Stimulated activated effector memory CD8-positive, alpha-beta T cell treated with anti-CD3 and anti-CD28 coated beads, Interleukin-12 subunit alpha, Interleukin-12 subunit beta, amount 100 ng/mL, for 72 hours (primary cell): ENCODE results near the gene RTF1.
A peak's percentile ranks its signal among the peaks of the same experiment; 100 is the strongest.

ENCODE experiments used
- ATAC-seq: fragments of 150-1000 bp; cut with Tn5 transposase; 2 replicates; pipeline ENCODE4 v1.10.0; 2021
- DNase-seq, 2 donors: peaks; one replicate each; pipeline ENCODE4 v3.0.0; 2021 to 2022; ENCODE audit warnings: low spot score in 2 of 2
- H3K27ac Mint-ChIP-seq: one replicate; pipeline ENCODE4 v1.8.0; 2022; ENCODE audit warnings: mild to moderate bottlenecking, mixed read lengths
- H3K36me3 Mint-ChIP-seq: one replicate; pipeline ENCODE4 v1.8.0; 2022; ENCODE audit warnings: mild to moderate bottlenecking, mixed read lengths
- H3K4me1 Mint-ChIP-seq: one replicate; pipeline ENCODE4 v1.8.0; 2022; ENCODE audit warnings: mixed read lengths
- H3K4me3 Mint-ChIP-seq: one replicate; pipeline ENCODE4 v1.8.0; 2022; ENCODE audit warnings: mild to moderate bottlenecking, mixed read lengths
- H3K9me3 Mint-ChIP-seq: one replicate; pipeline ENCODE4 v1.8.0; 2022; ENCODE audit warnings: mixed read lengths

RTF1 gene

GRCh38 chr15:41530363-41530956 lies 113.6 kb downstream of the RTF1 start:
- ATAC-seq = no peak
- Mint-ChIP-seq H3K4me3 (no peak overlapping the region), H3K4me1 (peaks cover 12% of the 10 kb centered on the region), H3K27ac (peak overlapping the region; percentile 87), H3K36me3 (peaks cover 97% of the 10 kb centered on the region), H3K9me3 (no peaks in the 10 kb centered on the region)
- no peak for DNase-seq
